AML-193 (cell line): Measurements from ENCODE around the gene ZNF273.
A peak's percentile ranks its signal among the peaks of the same experiment; 100 is the strongest.
"Not testable (repeated sequence)": the region's sequence is repeated elsewhere in the genome, so short reads cannot be mapped to it uniquely, and the experiment has no call there.

Experiments used
- DNase-seq, 2 experiments: peaks; one replicate each; lab custom pipeline; 2025; lab: John Stamatoyannopoulos, UW

Gene ZNF273

GRCh38 chr7:64944667-64945502 lies 41.8 kb downstream of the ZNF273 start:
- DNase-seq, result not testable (repeated sequence)

- DNase-seq, result no peak
These were observed 42.6 kb downstream of the ZNF273 start for GRCh38 chr7:64945503-64946175.

- DNase-seq, result peak; percentile 11 to 13
These were observed 43.7 kb downstream of the ZNF273 start for GRCh38 chr7:64946772-64947171.

- no peak for DNase-seq
These were observed 44.4 kb downstream of the ZNF273 start for GRCh38 chr7:64947252-64948000.

GRCh38 chr7:64948774-64949173 lies 45.7 kb downstream of the ZNF273 start:
- not testable (repeated sequence) for DNase-seq

GRCh38 chr7:64950673-64951072 lies 47.6 kb downstream of the ZNF273 start:
- not testable (repeated sequence) for DNase-seq

GRCh38 chr7:64951250-64951848 lies 48.3 kb downstream of the ZNF273 start:
- peak; percentile 59 to 68 for DNase-seq

GRCh38 chr7:64959072-64959747 lies 56.1 kb downstream of the ZNF273 start:
- no peak for DNase-seq

GRCh38 chr7:64965594-64965993 lies 62.5 kb downstream of the ZNF273 start:
- DNase-seq, result no peak

- DNase-seq, result no peak
These were observed 75.6 kb downstream of the ZNF273 start for GRCh38 chr7:64978497-64979203.
